BLaER1 treated with 17β-estradiol and CSF1 and Interleukin-3, amounts not matched to agents 10 nM and 100 nM (cell line): ENCODE results near the gene IL15RA.
"Not testable (repeated sequence)": the region's sequence is repeated elsewhere in the genome, so short reads cannot be mapped to it uniquely, and the experiment has no call there.

ENCODE experiments used
- H3K27ac ChIP-seq, 11 experiments: shearing (Covaris generic); formaldehyde crosslinking; 2 replicates each; pipeline ENCODE4 v1.8.1; 2022
- H3K27me3 ChIP-seq, 11 experiments: shearing (Covaris generic); formaldehyde crosslinking; 2 replicates each; pipeline ENCODE4 v1.8.1; 2022
- H3K36me3 ChIP-seq, 11 experiments: shearing (Covaris generic); formaldehyde crosslinking; 2 replicates each; pipeline ENCODE4 v1.8.1; 2022
- H3K4me1 ChIP-seq, 10 experiments: shearing (Covaris generic); formaldehyde crosslinking; 2 replicates each; pipeline ENCODE4 v1.8.1; 2022
- H3K4me2 ChIP-seq, 11 experiments: shearing (Covaris generic); formaldehyde crosslinking; 2 replicates each; pipeline ENCODE4 v1.8.1; 2022
- H3K4me3 ChIP-seq, 10 experiments: shearing (Covaris generic); formaldehyde crosslinking; 2 replicates each; pipeline ENCODE4 v1.8.1; 2022
- H3K9ac ChIP-seq, 11 experiments: shearing (Covaris generic); formaldehyde crosslinking; 2 replicates each; pipeline ENCODE4 v1.8.1; 2022
- H3K9me3 ChIP-seq, 11 experiments: shearing (Covaris generic); formaldehyde crosslinking; replicated peaks in 1 of 11; 2 replicates each; pipeline ENCODE4 v1.8.1; 2022
- H4K20me1 ChIP-seq, 11 experiments: shearing (Covaris generic); formaldehyde crosslinking; 2 replicates each; pipeline ENCODE4 v1.8.1; 2022
- Cebpa-rat ChIP-seq, 11 experiments: shearing (Covaris generic); IDR thresholded peaks; 2 replicates each; pipeline ENCODE4 v1.8.1; 2022

Gene IL15RA

DNA sequence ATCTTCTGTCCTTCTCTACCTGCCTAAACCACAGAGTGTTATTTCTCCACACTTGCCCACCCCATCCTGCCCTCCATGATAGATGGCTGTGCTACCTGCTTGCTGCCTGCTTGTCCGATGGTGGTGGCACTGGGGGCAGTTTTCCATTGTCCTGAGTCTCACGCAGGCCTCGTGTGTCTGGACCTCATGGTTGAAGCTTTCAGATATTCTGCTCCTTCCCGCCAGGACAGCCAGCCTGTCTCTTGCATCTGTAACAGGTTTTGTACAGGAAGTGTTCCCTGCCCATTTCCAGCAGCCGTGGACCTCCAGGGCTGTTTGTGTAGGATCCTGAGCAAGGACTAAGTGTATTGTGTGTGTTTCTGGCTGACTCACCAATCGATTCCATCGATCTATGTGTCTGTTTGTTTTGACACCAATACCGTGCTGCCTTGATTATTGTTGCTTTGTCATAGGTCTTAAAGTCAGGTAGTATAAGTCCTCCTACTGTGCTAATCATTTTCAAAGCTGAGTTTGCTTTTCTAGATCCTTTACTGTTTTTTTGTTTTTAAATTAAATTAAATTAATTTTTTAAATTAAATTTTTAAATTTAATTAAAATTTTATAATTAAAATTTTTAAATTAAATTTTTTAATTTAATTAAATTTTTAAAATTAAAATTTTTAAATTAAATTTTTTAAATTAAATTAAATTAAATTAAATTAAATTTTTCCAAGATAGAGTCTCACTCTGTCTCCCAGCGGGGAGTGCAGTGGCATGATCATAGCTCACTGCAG, 8.5 kb downstream of the IL15RA start:
- H3K4me2 ChIP-seq: no peak overlapping the region
- no peak for TF ChIP-seq Cebpa-rat (IDR thresholded peaks at IDR 0.05)
- H4K20me1 ChIP-seq: no peaks in the 10 kb centered on the region
- H3K36me3 ChIP-seq: peaks cover 0 to 4% (median 0%) of the 10 kb centered on the region in 11 experiments; a peak in 1 of 22 replicates
- no peak overlapping the region for H3K4me3 ChIP-seq
- peaks cover 0 to 13% (median 10%) of the 10 kb centered on the region in 10 experiments; a peak in 14 of 20 replicates for H3K4me1 ChIP-seq
- no peaks in the 10 kb centered on the region for H3K27me3 ChIP-seq
- no peak overlapping the region for H3K9ac ChIP-seq
- no peaks in the 10 kb centered on the region for H3K9me3 ChIP-seq
- H3K27ac ChIP-seq: no peak overlapping the region

DNA sequence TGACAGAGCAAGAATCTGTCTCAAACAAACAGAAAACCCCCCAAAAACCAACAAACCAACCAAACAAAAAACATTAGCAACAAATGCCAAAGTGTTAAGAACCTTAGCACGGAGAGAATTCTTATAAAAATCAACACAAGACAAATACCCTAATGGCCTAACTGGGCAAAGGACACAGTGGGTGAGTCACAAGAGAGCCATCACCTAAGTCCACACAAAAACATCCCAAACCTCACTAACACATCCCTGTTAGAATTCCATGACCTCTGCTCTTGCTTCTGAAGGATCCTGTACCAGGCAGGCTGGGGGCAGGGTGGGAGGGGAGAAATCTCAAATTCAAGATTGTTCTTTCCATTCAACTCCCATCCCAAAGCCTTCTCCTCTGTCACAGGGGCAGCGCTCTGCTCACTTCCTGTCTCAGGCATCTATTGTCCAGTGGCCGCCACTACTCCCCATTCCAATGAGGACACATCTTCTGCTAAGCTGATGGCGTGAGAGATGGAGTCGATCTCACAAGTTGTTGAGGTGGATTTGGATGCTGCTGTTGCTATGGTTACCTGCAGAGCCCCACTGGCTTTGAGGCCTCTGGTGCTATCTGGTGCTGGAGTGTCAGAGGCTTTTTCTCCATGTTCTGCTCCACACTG, 9.2 kb downstream of the IL15RA start:
- Histone ChIP-seq H3K4me3 (no peak overlapping the region), H3K4me1 (peaks cover 0 to 13% (median 10%) of the 10 kb centered on the region in 10 experiments; a peak in 14 of 20 replicates), H3K27me3 (no peaks in the 10 kb centered on the region), H3K4me2 (no peak overlapping the region), H3K27ac (no peak overlapping the region), H4K20me1 (no peaks in the 10 kb centered on the region), H3K9ac (no peak overlapping the region), H3K9me3 (no peaks in the 10 kb centered on the region), H3K36me3 (peaks cover 0 to 8% (median 0%) of the 10 kb centered on the region in 11 experiments; a peak in 1 of 22 replicates)
- TF ChIP-seq Cebpa-rat (IDR thresholded peaks at IDR 0.05): no peak

DNA sequence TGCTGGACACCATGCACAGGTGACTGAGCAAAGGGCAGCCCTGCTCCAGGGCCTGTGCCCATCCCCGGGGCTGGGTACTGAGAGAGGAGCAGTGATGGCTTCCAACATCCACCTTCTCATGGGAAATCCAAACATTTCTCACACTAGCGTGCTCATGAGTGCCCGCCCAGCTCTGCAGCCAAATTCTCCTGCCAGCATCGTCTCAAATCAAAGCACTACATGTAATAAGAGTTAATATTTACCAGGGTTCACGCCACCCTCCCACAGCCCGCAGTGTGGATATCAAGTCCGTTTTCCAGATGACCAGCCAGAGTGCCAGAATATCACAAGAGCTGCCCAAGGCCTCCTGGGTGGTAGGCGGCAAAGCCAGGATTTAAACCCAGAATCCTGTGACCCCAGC, 12.1 kb downstream of the IL15RA start:
- Histone ChIP-seq H3K9ac (no peak overlapping the region), H3K9me3 (no peaks in the 10 kb centered on the region), H4K20me1 (no peaks in the 10 kb centered on the region), H3K27ac (no peak overlapping the region), H3K4me1 (no peaks in the 10 kb centered on the region), H3K4me2 (no peak overlapping the region), H3K36me3 (peaks cover 0 to 9% (median 0%) of the 10 kb centered on the region in 11 experiments; a peak in 2 of 22 replicates), H3K4me3 (no peak overlapping the region), H3K27me3 (no peaks in the 10 kb centered on the region)
- TF ChIP-seq Cebpa-rat (IDR thresholded peaks at IDR 0.05): no peak

DNA sequence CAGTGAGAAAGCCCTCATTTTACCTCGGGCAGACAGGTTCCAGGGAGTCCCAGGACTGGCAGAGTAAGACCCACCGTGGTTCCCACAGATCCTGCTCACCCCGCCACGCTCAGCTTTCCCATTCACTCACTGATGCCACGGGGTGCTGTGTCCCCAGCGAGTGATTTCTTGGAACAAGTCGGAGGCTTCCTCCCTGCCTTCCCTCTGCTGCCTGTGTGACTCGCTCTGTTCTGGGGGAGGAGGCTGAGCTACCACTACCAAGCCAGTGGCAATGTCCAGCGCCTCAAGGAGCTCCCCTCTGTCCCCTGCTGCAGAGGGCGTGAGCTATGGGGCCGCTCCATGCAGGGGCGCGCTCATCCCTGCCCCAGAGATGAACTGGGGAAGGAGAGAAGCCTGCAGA, 12.6 kb downstream of the IL15RA start:
- Histone ChIP-seq H3K9me3 (no peaks in the 10 kb centered on the region), H3K4me2 (no peak overlapping the region), H3K9ac (no peak overlapping the region), H3K36me3 (peaks cover 0 to 15% (median 0%) of the 10 kb centered on the region in 11 experiments; a peak in 3 of 22 replicates), H4K20me1 (no peaks in the 10 kb centered on the region), H3K4me3 (no peak overlapping the region), H3K27ac (no peak overlapping the region), H3K27me3 (no peaks in the 10 kb centered on the region), H3K4me1 (no peaks in the 10 kb centered on the region)
- TF ChIP-seq Cebpa-rat (IDR thresholded peaks at IDR 0.05): no peak

DNA sequence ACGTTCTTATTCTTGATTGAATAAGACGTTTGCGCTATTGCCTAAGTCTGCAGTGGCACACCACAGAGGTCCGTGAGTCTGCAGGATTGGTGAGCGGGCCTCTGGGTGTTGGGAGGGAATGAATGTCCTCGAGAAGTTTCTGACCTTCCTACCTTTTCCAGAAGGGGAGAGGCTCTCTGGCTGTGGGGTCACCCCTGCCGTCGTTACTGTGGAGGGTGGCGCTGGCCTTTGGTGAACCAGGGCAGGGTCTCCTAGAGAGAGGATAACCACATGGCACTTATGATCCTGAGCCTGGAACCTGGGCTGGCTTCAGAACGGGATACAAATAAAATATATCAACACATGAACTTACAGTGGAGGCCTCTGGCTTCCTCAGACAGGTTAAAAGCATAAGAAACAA, 13.8 kb downstream of the IL15RA start:
- Histone ChIP-seq H3K36me3 (peaks cover 0 to 22% (median 0%) of the 10 kb centered on the region in 11 experiments; a peak in 3 of 22 replicates), H3K27ac (no peak overlapping the region), H4K20me1 (no peaks in the 10 kb centered on the region), H3K4me2 (no peak overlapping the region), H3K9me3 (no peaks in the 10 kb centered on the region), H3K27me3 (no peaks in the 10 kb centered on the region), H3K4me1 (no peaks in the 10 kb centered on the region), H3K9ac (no peak overlapping the region), H3K4me3 (no peak overlapping the region)
- no peak for TF ChIP-seq Cebpa-rat (IDR thresholded peaks at IDR 0.05)

- Histone ChIP-seq H3K4me2 (no peak overlapping the region), H3K27me3 (no peaks in the 10 kb centered on the region), H3K9me3 (no peaks in the 10 kb centered on the region)
Observed at GRCh38 chr10:5963071-5963470, 14.3 kb downstream of the IL15RA start.

GRCh38 chr10:5962358-5962940, 14.9 kb downstream of the IL15RA start:
- not testable (repeated sequence) for H3K4me1 ChIP-seq, H3K27me3 ChIP-seq, H3K4me3 ChIP-seq, H3K9ac ChIP-seq, H3K27ac ChIP-seq, H3K4me2 ChIP-seq, H3K9me3 ChIP-seq, H4K20me1 ChIP-seq
- H3K36me3 ChIP-seq: peaks cover 0 to 22% (median 0%) of the 10 kb centered on the region in 11 experiments; a peak in 3 of 22 replicates

More at GRCh38 chr10:5963071-5963470, 14.3 kb downstream of the IL15RA start:
- no peak for TF ChIP-seq Cebpa-rat (IDR thresholded peaks at IDR 0.05)
- H3K36me3 ChIP-seq: peaks cover 0 to 22% (median 0%) of the 10 kb centered on the region in 11 experiments; a peak in 3 of 22 replicates
- no peaks in the 10 kb centered on the region for H4K20me1 ChIP-seq
- H3K27ac ChIP-seq: no peak overlapping the region
- H3K4me3 ChIP-seq: no peak overlapping the region
- no peak overlapping the region for H3K9ac ChIP-seq
- H3K4me1 ChIP-seq: no peaks in the 10 kb centered on the region

- H3K4me2 ChIP-seq: no peak overlapping the region
- H3K27ac ChIP-seq: no peak overlapping the region
- no peaks in the 10 kb centered on the region for H3K4me1 ChIP-seq
- no peak overlapping the region for H3K9ac ChIP-seq
- no peaks in the 10 kb centered on the region for H3K9me3 ChIP-seq
- H4K20me1 ChIP-seq: no peaks in the 10 kb centered on the region
- TF ChIP-seq Cebpa-rat (IDR thresholded peaks at IDR 0.05): no peak
- no peaks in the 10 kb centered on the region for H3K27me3 ChIP-seq
- H3K36me3 ChIP-seq: peaks cover 0 to 22% (median 0%) of the 10 kb centered on the region in 11 experiments; a peak in 3 of 22 replicates
- no peak overlapping the region for H3K4me3 ChIP-seq
Observed at GRCh38 chr10:5961405-5962100, 15.8 kb downstream of the IL15RA start.

DNA sequence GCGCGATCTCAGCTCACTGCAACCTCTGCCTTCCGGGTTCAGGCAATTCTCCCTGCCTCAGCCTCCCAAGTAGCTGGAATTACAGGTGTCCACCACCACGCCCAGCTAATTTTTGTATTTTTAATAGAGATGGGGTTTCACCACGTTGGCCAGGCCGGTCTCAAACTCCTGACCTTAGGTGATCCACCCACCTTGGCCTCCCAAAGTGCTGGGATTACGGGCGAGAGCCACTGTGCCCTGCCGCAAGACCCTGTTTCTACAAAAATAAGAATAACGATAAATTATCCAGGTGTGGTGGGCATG, 16.4 kb downstream of the IL15RA start:
- not testable (repeated sequence) for H3K27ac ChIP-seq, H3K9ac ChIP-seq, H4K20me1 ChIP-seq, H3K4me2 ChIP-seq, H3K9me3 ChIP-seq, H3K27me3 ChIP-seq, H3K4me3 ChIP-seq, H3K4me1 ChIP-seq
- H3K36me3 ChIP-seq: peaks cover 0 to 22% (median 0%) of the 10 kb centered on the region in 11 experiments; a peak in 3 of 22 replicates
